IMR-90 (cell line): Measurements from ENCODE around the gene TXNL4B.

Source experiments
- POLR2A ChIP-seq: IDR thresholded peaks from 2 replicates; pipeline ENCODE4 v1.6.1; 2012; ENCODE audit warnings: mild to moderate bottlenecking, low read depth, low read length
- RFX5 ChIP-seq: IDR thresholded peaks from 2 replicates; pipeline ENCODE4 v1.8.0; 2012; ENCODE audit warnings: low read depth, mild to moderate bottlenecking, low read length, moderate library complexity
- USF2 ChIP-seq: fragments of 150-350 bp; IDR thresholded peaks from 2 replicates; pipeline ENCODE4 v1.6.1; 2017; ENCODE audit warnings: mild to moderate bottlenecking, antibody characterized with exemption, low read length, low read depth
- TF ChIP-seq, protein P1 (sequence below): conservative IDR thresholded peaks from 2 replicates; pipeline ENCODE4 v1.5.1; 2012; ENCODE audit warnings: mild to moderate bottlenecking, low read depth, low read length, improper control_type of control experiment

- TF ChIP-seq, protein P1, sequence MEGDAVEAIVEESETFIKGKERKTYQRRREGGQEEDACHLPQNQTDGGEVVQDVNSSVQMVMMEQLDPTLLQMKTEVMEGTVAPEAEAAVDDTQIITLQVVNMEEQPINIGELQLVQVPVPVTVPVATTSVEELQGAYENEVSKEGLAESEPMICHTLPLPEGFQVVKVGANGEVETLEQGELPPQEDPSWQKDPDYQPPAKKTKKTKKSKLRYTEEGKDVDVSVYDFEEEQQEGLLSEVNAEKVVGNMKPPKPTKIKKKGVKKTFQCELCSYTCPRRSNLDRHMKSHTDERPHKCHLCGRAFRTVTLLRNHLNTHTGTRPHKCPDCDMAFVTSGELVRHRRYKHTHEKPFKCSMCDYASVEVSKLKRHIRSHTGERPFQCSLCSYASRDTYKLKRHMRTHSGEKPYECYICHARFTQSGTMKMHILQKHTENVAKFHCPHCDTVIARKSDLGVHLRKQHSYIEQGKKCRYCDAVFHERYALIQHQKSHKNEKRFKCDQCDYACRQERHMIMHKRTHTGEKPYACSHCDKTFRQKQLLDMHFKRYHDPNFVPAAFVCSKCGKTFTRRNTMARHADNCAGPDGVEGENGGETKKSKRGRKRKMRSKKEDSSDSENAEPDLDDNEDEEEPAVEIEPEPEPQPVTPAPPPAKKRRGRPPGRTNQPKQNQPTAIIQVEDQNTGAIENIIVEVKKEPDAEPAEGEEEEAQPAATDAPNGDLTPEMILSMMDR, result no peak
- TF ChIP-seq USF2 (no peak), POLR2A (no peak), RFX5 (no peak)
Measured at GRCh38 chr16:72138064-72138572, 44.7 kb upstream of the TXNL4B start.
